IPS-NIHi7 (cell line): ENCODE results near the gene SEMA3C.
A peak's percentile ranks its signal among the peaks of the same experiment; 100 is the strongest.

Experiments
- DNase-seq: peaks from one replicate; pipeline ENCODE4 v3.0.0; 2012; ENCODE audit warnings: mixed read lengths; ENCODE audit errors: extremely low spot score

The SEMA3C gene

DNA sequence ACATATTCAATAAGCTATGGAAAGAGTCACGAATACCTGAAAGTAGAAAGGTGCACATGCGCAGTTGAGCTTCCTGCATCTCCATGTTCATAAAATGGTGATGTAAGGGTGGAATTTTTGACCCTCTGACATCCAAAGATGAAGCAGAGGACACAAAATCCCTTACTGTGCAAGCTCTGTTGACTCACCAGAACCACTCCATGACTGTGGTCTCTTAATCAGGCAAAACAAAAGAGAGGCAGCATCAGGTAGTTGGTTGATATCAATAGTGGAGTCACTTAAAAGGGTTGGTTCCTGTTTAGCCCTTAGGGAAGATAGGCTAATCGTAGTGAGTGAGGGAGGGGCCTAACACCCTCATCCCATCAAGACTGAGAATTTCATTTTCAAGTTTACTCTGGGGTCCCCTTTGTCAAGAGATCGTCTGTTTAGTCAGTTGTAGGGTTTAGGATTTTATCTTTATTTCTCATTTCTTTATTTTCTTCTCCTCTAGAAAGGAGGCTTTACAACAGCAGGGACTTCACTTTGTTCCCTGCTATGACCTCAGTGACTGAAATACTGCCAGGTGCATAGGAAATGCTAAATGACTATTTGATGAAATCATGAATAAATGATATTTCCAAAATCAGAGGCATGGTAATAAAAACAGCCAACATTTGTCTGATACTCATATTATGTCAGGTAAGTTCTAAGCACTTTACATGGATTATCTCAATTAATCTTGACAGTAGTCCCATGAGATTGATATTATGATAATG lies 182.3 kb downstream of the SEMA3C start:
- DNase-seq, result no peak

DNA sequence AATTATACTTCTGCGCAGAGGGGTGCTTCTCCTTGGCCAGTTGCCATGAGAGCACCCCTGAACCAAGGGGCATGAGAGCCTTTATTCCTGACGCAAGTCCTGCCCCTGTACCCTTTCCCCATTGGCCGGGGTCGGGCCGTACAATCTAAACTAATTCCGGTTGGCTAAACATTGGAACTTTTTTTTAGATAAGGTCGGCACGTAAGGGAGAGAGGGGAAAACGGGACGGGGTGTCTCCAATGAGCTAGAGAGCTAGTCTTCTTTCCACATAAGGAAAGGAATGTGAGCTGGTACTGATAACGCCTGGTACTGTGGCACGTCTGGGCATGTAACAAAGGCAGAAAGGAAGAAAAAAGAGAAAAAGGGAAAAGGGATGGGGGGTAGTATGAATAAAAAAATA lies 183.5 kb downstream of the SEMA3C start:
- no peak for DNase-seq

GRCh38 chr7:80734011-80734410 lies 184.8 kb downstream of the SEMA3C start:
- no peak for DNase-seq

DNA sequence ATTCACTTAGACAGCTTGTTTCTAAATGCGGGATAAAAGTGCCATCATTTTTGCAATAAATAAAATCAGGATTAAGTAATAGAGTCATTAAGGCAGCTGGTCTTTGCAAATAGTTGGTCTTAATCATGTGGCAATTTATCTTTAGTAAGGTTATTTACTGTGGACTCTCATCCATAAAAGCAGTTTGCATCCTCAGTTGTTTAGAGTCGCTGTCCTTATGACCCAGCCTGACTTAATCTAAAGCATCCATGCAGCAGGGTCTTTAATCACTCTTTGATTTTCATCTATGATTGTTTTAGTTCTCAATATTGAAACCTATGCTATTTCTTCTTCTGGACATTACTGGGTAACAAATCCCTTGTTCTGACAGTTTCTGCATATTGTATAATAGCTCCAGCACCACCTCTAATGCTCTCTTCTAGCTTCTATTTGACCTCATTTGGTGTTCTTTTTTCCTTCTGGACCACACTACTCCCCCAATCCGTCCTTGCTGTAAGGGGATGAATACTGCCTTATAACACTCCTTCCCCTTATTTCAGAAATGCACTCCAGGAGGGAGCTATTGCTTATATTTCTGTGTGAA lies 185.4 kb downstream of the SEMA3C start:
- DNase-seq, result no peak

- DNase-seq, result peak; percentile 23
Measured at GRCh38 chr7:80732630-80733029, 186.2 kb downstream of the SEMA3C start.

- DNase-seq, result no peak
Measured at GRCh38 chr7:80731281-80731680, 187.6 kb downstream of the SEMA3C start.

- no peak for DNase-seq
Measured at GRCh38 chr7:80729591-80730320, 189.1 kb downstream of the SEMA3C start.

DNA sequence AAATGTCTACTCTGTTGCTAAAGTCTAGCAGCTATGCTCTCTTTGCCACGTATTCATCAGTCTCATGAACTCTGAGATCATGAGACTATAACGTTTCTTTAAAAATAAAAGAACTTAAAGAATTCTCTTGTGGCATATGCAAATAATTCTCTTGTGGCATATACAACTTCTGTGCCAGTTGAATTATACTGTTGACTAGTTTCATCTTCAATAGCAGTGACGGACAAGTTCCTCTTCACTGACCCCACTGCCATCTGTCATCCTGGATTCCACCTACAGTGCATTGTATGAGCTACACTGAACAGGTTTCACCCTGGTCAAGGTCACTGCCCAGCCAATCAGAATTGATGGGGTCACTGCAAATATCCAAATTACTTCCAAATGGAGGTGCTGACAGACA lies 192.2 kb downstream of the SEMA3C start:
- DNase-seq, result no peak

DNA sequence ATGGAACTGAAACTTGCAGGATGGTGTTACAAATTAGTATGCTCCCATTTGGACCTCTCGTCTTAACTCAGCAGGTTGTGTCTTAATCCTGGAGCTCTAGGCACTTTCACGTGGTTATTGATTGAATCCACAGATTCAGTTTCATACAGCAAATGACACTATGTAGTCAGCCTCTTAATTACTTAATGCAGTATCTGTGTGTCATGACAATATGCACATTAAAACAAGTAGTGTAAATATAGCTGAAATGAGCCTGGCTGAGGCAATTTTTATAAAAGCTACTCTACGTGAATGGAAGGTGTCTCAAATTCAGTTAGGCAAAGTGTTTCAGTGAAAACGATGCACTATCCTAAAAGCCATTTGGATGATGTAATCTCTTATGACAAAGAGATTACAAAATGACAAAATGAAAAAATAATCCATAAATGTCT lies 193.7 kb downstream of the SEMA3C start:
- no peak for DNase-seq

- DNase-seq, result no peak
Measured at GRCh38 chr7:80724249-80724871, 194.5 kb downstream of the SEMA3C start.

GRCh38 chr7:80722616-80723195 lies 196.1 kb downstream of the SEMA3C start:
- peak; percentile 34 for DNase-seq

GRCh38 chr7:80721883-80722615 lies 196.8 kb downstream of the SEMA3C start:
- DNase-seq, result peak; percentile 15

DNA sequence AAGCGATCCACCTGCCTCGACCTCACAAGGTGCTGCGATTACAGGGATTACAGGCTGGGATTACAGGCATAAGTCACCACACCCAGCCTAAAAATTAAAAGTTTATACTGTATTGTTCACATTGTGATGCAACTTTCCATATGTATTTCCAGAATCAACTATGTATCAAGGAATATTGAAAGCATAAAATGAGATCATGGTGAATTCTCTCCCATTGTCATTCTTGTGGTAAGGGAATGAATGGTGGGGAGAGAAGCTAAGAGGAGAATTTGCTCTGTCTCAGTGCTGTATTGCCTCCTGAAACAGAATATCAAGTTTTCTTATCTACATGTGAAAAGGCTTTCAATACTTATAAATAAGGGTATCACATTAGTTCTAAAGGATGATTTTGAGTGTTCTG lies 198.7 kb downstream of the SEMA3C start:
- DNase-seq, result no peak

GRCh38 chr7:80719261-80719660 lies 199.6 kb downstream of the SEMA3C start:
- no peak for DNase-seq

GRCh38 chr7:80711531-80711930 lies 207.3 kb downstream of the SEMA3C start:
- no peak for DNase-seq

GRCh38 chr7:80708123-80708522 lies 210.7 kb downstream of the SEMA3C start:
- no peak for DNase-seq

DNA sequence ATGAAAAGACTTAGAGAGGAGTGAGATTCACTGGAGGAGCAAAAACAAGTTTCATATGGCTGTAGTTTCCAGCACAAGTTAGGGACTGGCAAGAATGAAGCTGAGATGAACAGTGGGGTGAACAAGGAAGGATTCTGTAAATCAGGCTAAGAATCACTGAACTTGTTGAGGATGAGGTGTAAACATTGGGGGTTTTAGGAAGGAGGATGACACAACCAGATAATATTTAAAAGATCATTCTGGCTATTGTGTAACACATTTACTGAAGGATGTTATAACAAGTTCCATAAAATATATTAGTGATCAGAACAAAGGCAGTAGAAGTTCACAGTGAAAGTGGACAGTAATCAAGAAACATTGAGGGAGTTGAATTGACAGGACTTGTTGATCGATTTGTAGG lies 211.5 kb downstream of the SEMA3C start:
- no peak for DNase-seq

GRCh38 chr7:80705130-80705781 lies 213.6 kb downstream of the SEMA3C start:
- no peak for DNase-seq

DNA sequence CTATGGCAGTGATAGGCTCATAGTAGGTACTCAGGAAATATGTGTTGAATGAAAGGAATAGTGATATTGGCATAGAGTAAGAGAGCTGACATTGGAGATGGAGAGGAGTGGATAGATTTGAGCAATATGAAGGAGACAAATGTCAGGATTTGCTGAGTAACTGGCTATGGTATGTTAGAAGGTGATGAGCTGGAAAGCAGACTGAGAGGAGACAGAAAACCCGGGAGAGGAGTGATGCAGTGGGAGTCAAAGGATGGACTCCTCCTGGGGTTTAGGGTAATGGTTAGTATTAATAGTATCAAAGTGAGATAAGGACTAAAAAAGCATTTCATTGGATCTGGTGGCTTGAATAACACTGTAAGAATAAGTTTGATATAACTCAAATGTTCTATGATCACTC lies 215.6 kb downstream of the SEMA3C start:
- no peak for DNase-seq

- DNase-seq, result no peak
Measured at GRCh38 chr7:80699721-80700256, 219.1 kb downstream of the SEMA3C start.
